H9 (cell line): ENCODE data around the gene PMP22. TPM values are rescaled to one million over a fixed set of nuclear protein-coding genes. Genes with fewer than 3 reads are reported as not detected.

Experiments
- DNase-seq: peaks from one replicate; pipeline ENCODE4 v3.0.0-alpha.2; 2017
- H2AFZ ChIP-seq: one replicate; pipeline ENCODE4 v1.6.1; 2013; ENCODE audit warnings: mild to moderate bottlenecking, low read length, control low read depth, moderate library complexity
- H2AK5ac ChIP-seq: 2 replicates; pipeline ENCODE4 v1.6.1; 2013; ENCODE audit warnings: low read length, control low read depth, mixed read lengths; ENCODE audit not compliant: insufficient read length
- H2BK120ac ChIP-seq: one replicate; pipeline ENCODE4 v1.6.1; 2013; ENCODE audit warnings: low read depth, mild to moderate bottlenecking, low read length, control low read depth, inconsistent platforms; ENCODE audit not compliant: poor library complexity, severe bottlenecking
- H2BK12ac ChIP-seq: 2 replicates; pipeline ENCODE4 v1.6.1; 2013; ENCODE audit warnings: low read length, control low read depth, mixed read lengths, low read depth; ENCODE audit not compliant: insufficient read length
- H2BK15ac ChIP-seq: 2 replicates; pipeline ENCODE4 v1.6.1; 2013; ENCODE audit warnings: low read depth, low read length, control low read depth
- H2BK20ac ChIP-seq: one replicate; pipeline ENCODE4 v1.6.1; 2013; ENCODE audit warnings: low read depth, mild to moderate bottlenecking, low read length, control low read depth, inconsistent platforms; ENCODE audit not compliant: poor library complexity, severe bottlenecking
- H2BK5ac ChIP-seq: 2 replicates; pipeline ENCODE4 v1.6.1; 2013; ENCODE audit warnings: low read length, control low read depth, mixed read lengths; ENCODE audit not compliant: insufficient read length
- H3K14ac ChIP-seq: 2 replicates; pipeline ENCODE4 v1.6.1; 2013; ENCODE audit warnings: low read length, control low read depth; ENCODE audit not compliant: insufficient read depth
- H3K18ac ChIP-seq: 2 replicates; pipeline ENCODE4 v1.6.1; 2013; ENCODE audit warnings: low read depth, mild to moderate bottlenecking, mixed read lengths, low read length, control low read depth; ENCODE audit not compliant: insufficient read length
- H3K23ac ChIP-seq: 2 replicates; pipeline ENCODE4 v1.6.1; 2013; ENCODE audit warnings: low read length, control low read depth, mixed read lengths, low read depth; ENCODE audit not compliant: insufficient read length
- H3K23me2 ChIP-seq: 2 replicates; pipeline ENCODE4 v1.6.1; 2013; ENCODE audit warnings: low read depth, mild to moderate bottlenecking, mixed read lengths, low read length, control low read depth; ENCODE audit not compliant: insufficient read length, poor library complexity, severe bottlenecking
- H3K27ac ChIP-seq: 2 replicates; pipeline ENCODE4 v1.5.1; 2013; ENCODE audit warnings: low read length, control low read depth, mixed read lengths, low read depth; ENCODE audit not compliant: insufficient read length
- H3K27me3 ChIP-seq: 2 replicates; pipeline ENCODE4 v1.6.1; 2013; ENCODE audit warnings: low read length, control low read depth, inconsistent platforms; ENCODE audit not compliant: insufficient read depth
- H3K4ac ChIP-seq: 2 replicates; pipeline ENCODE4 v1.6.1; 2013; ENCODE audit warnings: low read depth, mild to moderate bottlenecking, control low read depth, inconsistent platforms, low read length, moderate library complexity
- H3K4me1 ChIP-seq: 2 replicates; pipeline ENCODE4 v1.6.1; 2013; ENCODE audit warnings: low read length, control low read depth, inconsistent platforms; ENCODE audit not compliant: insufficient read depth
- H3K4me2 ChIP-seq: 2 replicates; pipeline ENCODE4 v1.6.1; 2013; ENCODE audit warnings: low read length, control low read depth, mixed read lengths; ENCODE audit not compliant: insufficient read length, insufficient read depth
- H3K56ac ChIP-seq: 2 replicates; pipeline ENCODE4 v1.6.1; 2013; ENCODE audit warnings: low read depth, mild to moderate bottlenecking, mixed read lengths, low read length, control low read depth; ENCODE audit not compliant: insufficient read length
- H3K79me1 ChIP-seq: 2 replicates; pipeline ENCODE4 v1.6.1; 2013; ENCODE audit warnings: low read depth, mild to moderate bottlenecking, moderate library complexity, low read length, control low read depth, inconsistent platforms; ENCODE audit not compliant: insufficient read depth, poor library complexity, severe bottlenecking
- H3K79me2 ChIP-seq: 2 replicates; pipeline ENCODE4 v1.6.1; 2013; ENCODE audit warnings: low read length, control low read depth, inconsistent platforms; ENCODE audit not compliant: insufficient read depth
- H3K9ac ChIP-seq: 2 replicates; pipeline ENCODE4 v1.6.1; 2013; ENCODE audit warnings: low read length, control low read depth, mixed read lengths; ENCODE audit not compliant: insufficient read length; ENCODE audit errors: extremely low read depth
- H3K9me3 ChIP-seq: one replicate; pipeline ENCODE4 v1.6.1; 2013; ENCODE audit warnings: low read depth, low read length, inconsistent platforms; ENCODE audit not compliant: control insufficient read depth
- H3T11ph ChIP-seq: one replicate; pipeline ENCODE4 v1.6.1; 2013; ENCODE audit warnings: mild to moderate bottlenecking, low read length, control low read depth, inconsistent platforms
- H4K20me1 ChIP-seq: one replicate; pipeline ENCODE4 v1.6.1; 2013; ENCODE audit not compliant: control insufficient read depth, insufficient read length, insufficient read depth
- H4K5ac ChIP-seq: 2 replicates; pipeline ENCODE4 v1.6.1; 2013; ENCODE audit warnings: low read depth, mild to moderate bottlenecking, mixed read lengths, low read length, control low read depth; ENCODE audit not compliant: insufficient read length
- H4K8ac ChIP-seq: replicated peaks from 2 replicates; pipeline ENCODE4 v1.6.1; 2013; ENCODE audit warnings: low read length, control low read depth, mixed read lengths, low read depth; ENCODE audit not compliant: insufficient read length
- H4K91ac ChIP-seq: 2 replicates; pipeline ENCODE4 v1.6.1; 2013; ENCODE audit warnings: low read depth, mild to moderate bottlenecking, moderate library complexity, mixed read lengths, low read length, control low read depth; ENCODE audit not compliant: insufficient read length
- H3K27ac Mint-ChIP-seq, 3 experiments: 2 replicates in 2 of 3; 3 replicates in 1 of 3; pipeline ENCODE4 v1.8.0; 2020 to 2021; ENCODE audit warnings: mixed read lengths in 3 of 3, mild to moderate bottlenecking in 1 of 3, moderate library complexity in 1 of 3
- H3K27me3 Mint-ChIP-seq: 2 replicates; pipeline ENCODE4 v1.8.0; 2021; ENCODE audit warnings: low read depth, mild to moderate bottlenecking, moderate library complexity, mixed read lengths
- H3K36me3 Mint-ChIP-seq, 3 experiments: 2 replicates in 2 of 3; 3 replicates in 1 of 3; pipeline ENCODE4 v1.8.0; 2020 to 2021; ENCODE audit warnings: low read depth in 3 of 3, mixed read lengths in 3 of 3; ENCODE audit not compliant: insufficient read depth in 1 of 3
- H3K4me1 Mint-ChIP-seq, 2 experiments: 2 replicates each; pipeline ENCODE4 v1.8.0; 2020; ENCODE audit warnings: mixed read lengths in 2 of 2
- H3K4me3 Mint-ChIP-seq, 2 experiments: 2 replicates in 1 of 2; 3 replicates in 1 of 2; pipeline ENCODE4 v1.8.0; 2020 to 2021; ENCODE audit warnings: mild to moderate bottlenecking in 2 of 2, mixed read lengths in 2 of 2, moderate library complexity in 1 of 2
- H3K9me3 Mint-ChIP-seq, 2 experiments: 2 replicates in 1 of 2; 3 replicates in 1 of 2; pipeline ENCODE4 v1.8.0; 2020; ENCODE audit warnings: mild to moderate bottlenecking in 2 of 2, mixed read lengths in 2 of 2, moderate library complexity in 1 of 2
- WGBS: extraction: QIAGEN DNeasy Blood & Tissue Kit; methylation state at CpG from one replicate; pipeline ENCODE4 v1.1.7; 2013; ENCODE audit warnings: missing lambda C conversion rate, low lambda C conversion rate, mixed read lengths; ENCODE audit not compliant: insufficient read length; ENCODE audit errors: extremely low coverage; 5-methylcytosine and 5-hydroxymethylcytosine counted together
- total RNA-seq: library from RNA; stranded (reverse); gene quantifications from 2 replicates; pipeline ENCODE4 v1.2.1, GENCODE V29; 2021
- TF ChIP-seq, protein P1 (sequence below): fragments of 200-600 bp; sonication (generic); conservative IDR thresholded peaks from 3 replicates; pipeline ENCODE4 v1.8.0; 2021; ENCODE audit warnings: antibody characterized with exemption, mild to moderate bottlenecking

The PMP22 gene
- total RNA-seq, 1 experiment from 2014 or later: 1.5 TPM

DNA sequence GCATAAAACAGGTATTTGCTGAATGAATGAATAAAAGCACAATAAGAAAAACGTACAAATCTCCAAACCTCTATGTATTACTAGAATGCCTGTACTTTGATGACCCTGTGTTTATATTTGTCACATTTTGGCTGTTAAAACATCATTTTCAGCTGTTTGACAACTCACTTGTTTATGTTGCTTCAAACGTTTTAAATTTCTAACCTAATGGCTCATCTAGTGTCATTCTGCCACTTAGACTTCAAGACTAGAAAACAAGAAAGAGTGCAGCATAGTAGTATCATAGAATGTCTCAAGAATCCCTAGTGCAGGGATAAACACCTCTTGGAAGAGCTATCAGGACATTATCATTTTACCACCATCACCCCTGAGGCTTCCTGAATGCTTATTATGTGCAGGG lies 19.4 kb upstream of the PMP22 start:
- H2BK15ac ChIP-seq: no peak overlapping the region
- no peaks in the 10 kb centered on the region for H3K27me3 ChIP-seq
- no peak overlapping the region for H2AFZ ChIP-seq
- no peak overlapping the region for H3T11ph ChIP-seq
- no CpG with 5 or more reads among the region's 2 CpGs for WGBS
- H2BK20ac ChIP-seq: no peak overlapping the region
- no peaks in the 10 kb centered on the region for H3K4me1 ChIP-seq
- no peaks in the 10 kb centered on the region for H3K9me3 ChIP-seq
- no peak overlapping the region for H3K23ac ChIP-seq
- no peak overlapping the region for H3K9ac ChIP-seq
- H3K4me2 ChIP-seq: no peak overlapping the region
- TF ChIP-seq, protein P1, sequence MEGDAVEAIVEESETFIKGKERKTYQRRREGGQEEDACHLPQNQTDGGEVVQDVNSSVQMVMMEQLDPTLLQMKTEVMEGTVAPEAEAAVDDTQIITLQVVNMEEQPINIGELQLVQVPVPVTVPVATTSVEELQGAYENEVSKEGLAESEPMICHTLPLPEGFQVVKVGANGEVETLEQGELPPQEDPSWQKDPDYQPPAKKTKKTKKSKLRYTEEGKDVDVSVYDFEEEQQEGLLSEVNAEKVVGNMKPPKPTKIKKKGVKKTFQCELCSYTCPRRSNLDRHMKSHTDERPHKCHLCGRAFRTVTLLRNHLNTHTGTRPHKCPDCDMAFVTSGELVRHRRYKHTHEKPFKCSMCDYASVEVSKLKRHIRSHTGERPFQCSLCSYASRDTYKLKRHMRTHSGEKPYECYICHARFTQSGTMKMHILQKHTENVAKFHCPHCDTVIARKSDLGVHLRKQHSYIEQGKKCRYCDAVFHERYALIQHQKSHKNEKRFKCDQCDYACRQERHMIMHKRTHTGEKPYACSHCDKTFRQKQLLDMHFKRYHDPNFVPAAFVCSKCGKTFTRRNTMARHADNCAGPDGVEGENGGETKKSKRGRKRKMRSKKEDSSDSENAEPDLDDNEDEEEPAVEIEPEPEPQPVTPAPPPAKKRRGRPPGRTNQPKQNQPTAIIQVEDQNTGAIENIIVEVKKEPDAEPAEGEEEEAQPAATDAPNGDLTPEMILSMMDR: no peak
- Mint-ChIP-seq H3K27ac (no peak overlapping the region), H3K4me1 (no peaks in the 10 kb centered on the region), H3K36me3 (no peaks in the 10 kb centered on the region), H3K9me3 (no peaks in the 10 kb centered on the region), H3K27me3 (peaks cover 13% of the 10 kb centered on the region), H3K4me3 (no peak overlapping the region)
- no peak overlapping the region for H2BK120ac ChIP-seq
- H4K8ac ChIP-seq: no peak overlapping the region
- no peaks in the 10 kb centered on the region for H3K79me2 ChIP-seq
- no peak overlapping the region for H2BK12ac ChIP-seq
- no peak overlapping the region for H2BK5ac ChIP-seq
- no peak overlapping the region for H3K14ac ChIP-seq
- H3K27ac ChIP-seq: no peak overlapping the region
- no peak overlapping the region for H3K18ac ChIP-seq
- H3K4ac ChIP-seq: no peak overlapping the region
- H2AK5ac ChIP-seq: no peak overlapping the region
- no peak overlapping the region for H4K91ac ChIP-seq
- no peaks in the 10 kb centered on the region for H3K23me2 ChIP-seq
- no peak overlapping the region for H3K56ac ChIP-seq
- H4K5ac ChIP-seq: no peak overlapping the region
- no peaks in the 10 kb centered on the region for H3K79me1 ChIP-seq
- H4K20me1 ChIP-seq: no peaks in the 10 kb centered on the region
- no peak for DNase-seq
